Neuron (in vitro differentiated cells): ENCODE measurements around the gene ARHGAP10.

Experiments used
- H2AFZ ChIP-seq: one replicate; pipeline ENCODE4 v1.6.1; 2013; ENCODE audit warnings: low read depth, mild to moderate bottlenecking, inconsistent platforms, low read length, moderate library complexity
- H3K27me3 ChIP-seq: one replicate; pipeline ENCODE4 v1.6.1; 2013; ENCODE audit warnings: low read length; ENCODE audit not compliant: insufficient read depth
- H3K36me3 ChIP-seq: one replicate; pipeline ENCODE4 v1.6.1; 2013; ENCODE audit warnings: low read length; ENCODE audit not compliant: insufficient read depth
- H3K4me1 ChIP-seq: one replicate; pipeline ENCODE4 v1.6.1; 2013; ENCODE audit warnings: low read length; ENCODE audit not compliant: insufficient read depth
- H3K4me3 ChIP-seq: 2 replicates; pipeline ENCODE4 v1.5.1; 2013; ENCODE audit warnings: mild to moderate bottlenecking, low read length, moderate library complexity
- H3K9me3 ChIP-seq: one replicate; pipeline ENCODE4 v1.6.1; 2013; ENCODE audit warnings: low read length

The ARHGAP10 gene

DNA sequence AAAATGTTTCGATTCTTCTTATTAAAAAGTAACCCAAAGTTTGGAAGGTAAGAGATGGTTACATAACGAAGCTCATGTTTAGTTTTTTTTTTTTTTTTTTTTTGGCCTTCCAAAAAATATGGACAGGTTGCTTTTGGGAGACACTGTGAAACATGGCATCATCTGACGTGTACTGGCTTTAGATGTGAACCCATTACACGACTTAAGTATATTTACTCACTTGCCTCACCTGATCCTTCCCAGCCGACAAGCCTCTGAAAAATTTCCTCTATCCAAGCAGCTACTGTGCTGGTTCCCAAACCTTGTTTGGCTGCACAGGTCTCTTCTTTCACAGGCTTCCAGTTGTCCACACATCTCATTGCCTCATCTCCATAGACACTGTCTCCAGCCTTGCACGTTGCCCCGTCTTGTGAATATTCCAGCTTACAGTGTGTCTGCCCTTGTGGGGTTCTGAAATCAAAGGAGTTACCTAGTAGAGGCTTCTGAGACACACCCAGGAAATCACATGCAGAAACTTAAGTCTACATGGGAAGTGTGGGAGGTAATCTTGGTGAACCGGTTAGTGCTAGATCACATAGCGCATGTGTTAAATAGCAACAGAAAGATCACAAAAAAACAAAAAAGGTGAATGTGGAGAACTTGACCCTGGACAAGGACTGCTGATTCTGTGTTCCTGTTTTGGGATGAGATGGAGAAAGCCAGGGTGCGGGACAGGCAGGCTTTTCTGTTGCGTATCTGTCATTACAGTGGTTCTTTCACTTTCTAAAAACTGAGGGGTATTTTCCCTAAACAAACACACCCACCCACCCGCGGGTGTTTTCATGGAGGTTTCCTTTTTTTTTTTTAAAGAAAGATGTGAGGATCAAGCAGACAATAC is 328.6 kb downstream of the ARHGAP10 start:
- H3K9me3 ChIP-seq: no peaks in the 10 kb centered on the region
- no peak overlapping the region for H3K4me3 ChIP-seq
- no peak overlapping the region for H2AFZ ChIP-seq

DNA sequence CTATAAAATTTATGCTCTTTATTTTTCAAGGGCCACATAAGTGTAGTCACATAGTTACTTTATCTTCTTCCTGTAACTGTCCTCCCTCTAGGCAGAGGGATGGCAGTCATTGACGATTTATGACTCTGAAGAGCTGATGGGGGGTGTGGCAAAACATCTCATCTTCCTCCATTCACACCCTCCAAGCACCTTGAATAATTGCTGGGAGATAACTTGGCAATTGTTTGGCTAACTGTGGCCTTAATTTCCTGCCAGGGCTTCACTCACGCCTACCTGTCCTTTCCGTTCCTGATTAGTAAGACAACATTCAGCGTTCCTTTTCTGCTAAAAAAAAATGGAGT is 329.2 kb downstream of the ARHGAP10 start:
- H2AFZ ChIP-seq: no peak overlapping the region
- no peaks in the 10 kb centered on the region for H3K4me1 ChIP-seq
- no peak overlapping the region for H3K4me3 ChIP-seq
- H3K27me3 ChIP-seq: no peaks in the 10 kb centered on the region
- H3K9me3 ChIP-seq: no peaks in the 10 kb centered on the region
- H3K36me3 ChIP-seq: no peaks in the 10 kb centered on the region

More for the DNA sequence above, 328.6 kb downstream of the ARHGAP10 start:
- Histone ChIP-seq H3K4me1 (no peaks in the 10 kb centered on the region), H3K27me3 (no peaks in the 10 kb centered on the region), H3K36me3 (no peaks in the 10 kb centered on the region)

- no peaks in the 10 kb centered on the region for H3K9me3 ChIP-seq
- no peak overlapping the region for H3K4me3 ChIP-seq
- H3K4me1 ChIP-seq: no peaks in the 10 kb centered on the region
- H2AFZ ChIP-seq: no peak overlapping the region
- H3K36me3 ChIP-seq: no peaks in the 10 kb centered on the region
- no peaks in the 10 kb centered on the region for H3K27me3 ChIP-seq
These were observed 329.9 kb downstream of the ARHGAP10 start for GRCh38 chr4:148061795-148062194.

GRCh38 chr4:148062301-148062950 is 330.5 kb downstream of the ARHGAP10 start:
- Histone ChIP-seq H3K36me3 (no peaks in the 10 kb centered on the region), H3K27me3 (no peaks in the 10 kb centered on the region), H3K4me3 (no peak overlapping the region), H3K9me3 (no peaks in the 10 kb centered on the region), H3K4me1 (no peaks in the 10 kb centered on the region), H2AFZ (no peak overlapping the region)

GRCh38 chr4:148064451-148064850 is 332.6 kb downstream of the ARHGAP10 start:
- Histone ChIP-seq H3K9me3 (no peaks in the 10 kb centered on the region), H3K27me3 (no peaks in the 10 kb centered on the region), H3K36me3 (no peaks in the 10 kb centered on the region), H2AFZ (no peak overlapping the region), H3K4me3 (no peak overlapping the region), H3K4me1 (no peaks in the 10 kb centered on the region)

GRCh38 chr4:148065075-148065474 is 333.2 kb downstream of the ARHGAP10 start:
- Histone ChIP-seq H3K36me3 (no peaks in the 10 kb centered on the region), H3K4me3 (no peak overlapping the region), H3K27me3 (no peaks in the 10 kb centered on the region), H3K9me3 (no peaks in the 10 kb centered on the region), H3K4me1 (no peaks in the 10 kb centered on the region), H2AFZ (no peak overlapping the region)

GRCh38 chr4:148067301-148067916 is 335.5 kb downstream of the ARHGAP10 start:
- H3K36me3 ChIP-seq: no peaks in the 10 kb centered on the region
- H3K4me3 ChIP-seq: no peak overlapping the region
- H3K27me3 ChIP-seq: no peaks in the 10 kb centered on the region
- no peak overlapping the region for H2AFZ ChIP-seq
- no peaks in the 10 kb centered on the region for H3K9me3 ChIP-seq
- H3K4me1 ChIP-seq: no peaks in the 10 kb centered on the region

DNA sequence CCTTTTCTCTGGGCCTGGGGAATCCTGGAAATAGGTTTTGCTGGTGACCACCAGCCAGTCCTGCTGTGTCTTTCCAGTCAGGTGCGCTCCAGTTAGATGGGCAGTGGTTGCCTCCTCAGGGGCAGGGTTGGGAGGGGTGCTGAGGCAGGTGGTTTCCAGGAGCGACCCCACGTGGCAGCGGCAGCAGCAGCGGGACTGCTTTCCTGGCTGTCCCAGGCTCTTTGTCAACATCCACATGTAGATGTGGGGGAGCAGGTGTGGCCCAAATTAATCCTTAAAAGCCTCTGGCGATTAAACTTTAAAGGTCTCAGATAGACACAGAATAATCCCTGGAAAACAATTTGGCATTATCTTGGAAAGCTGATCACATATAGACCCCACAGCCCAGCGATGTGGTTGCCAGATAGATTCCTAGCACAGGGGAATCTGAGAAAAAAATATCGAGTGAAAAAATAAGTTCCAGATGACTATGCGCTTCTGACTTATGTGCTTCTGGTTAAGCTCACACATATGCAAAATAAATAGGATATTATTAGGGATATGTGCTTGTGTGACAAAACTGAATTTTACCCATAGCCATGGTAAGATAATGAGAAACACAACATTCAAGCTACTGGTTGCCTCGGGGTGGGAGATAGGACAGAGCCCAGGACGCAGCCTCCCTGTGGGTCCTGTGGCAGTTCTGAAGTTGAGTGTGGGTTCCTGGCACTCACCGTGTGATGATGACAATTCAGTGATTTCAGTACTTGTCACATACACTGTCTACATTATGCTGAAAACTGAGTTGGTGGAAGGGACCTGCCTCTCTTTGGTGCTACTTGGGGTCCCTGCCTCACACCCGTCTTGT is 336.4 kb downstream of the ARHGAP10 start:
- no peaks in the 10 kb centered on the region for H3K36me3 ChIP-seq
- H3K4me1 ChIP-seq: no peaks in the 10 kb centered on the region
- no peak overlapping the region for H2AFZ ChIP-seq
- H3K9me3 ChIP-seq: no peaks in the 10 kb centered on the region
- H3K4me3 ChIP-seq: no peak overlapping the region
- H3K27me3 ChIP-seq: no peaks in the 10 kb centered on the region

DNA sequence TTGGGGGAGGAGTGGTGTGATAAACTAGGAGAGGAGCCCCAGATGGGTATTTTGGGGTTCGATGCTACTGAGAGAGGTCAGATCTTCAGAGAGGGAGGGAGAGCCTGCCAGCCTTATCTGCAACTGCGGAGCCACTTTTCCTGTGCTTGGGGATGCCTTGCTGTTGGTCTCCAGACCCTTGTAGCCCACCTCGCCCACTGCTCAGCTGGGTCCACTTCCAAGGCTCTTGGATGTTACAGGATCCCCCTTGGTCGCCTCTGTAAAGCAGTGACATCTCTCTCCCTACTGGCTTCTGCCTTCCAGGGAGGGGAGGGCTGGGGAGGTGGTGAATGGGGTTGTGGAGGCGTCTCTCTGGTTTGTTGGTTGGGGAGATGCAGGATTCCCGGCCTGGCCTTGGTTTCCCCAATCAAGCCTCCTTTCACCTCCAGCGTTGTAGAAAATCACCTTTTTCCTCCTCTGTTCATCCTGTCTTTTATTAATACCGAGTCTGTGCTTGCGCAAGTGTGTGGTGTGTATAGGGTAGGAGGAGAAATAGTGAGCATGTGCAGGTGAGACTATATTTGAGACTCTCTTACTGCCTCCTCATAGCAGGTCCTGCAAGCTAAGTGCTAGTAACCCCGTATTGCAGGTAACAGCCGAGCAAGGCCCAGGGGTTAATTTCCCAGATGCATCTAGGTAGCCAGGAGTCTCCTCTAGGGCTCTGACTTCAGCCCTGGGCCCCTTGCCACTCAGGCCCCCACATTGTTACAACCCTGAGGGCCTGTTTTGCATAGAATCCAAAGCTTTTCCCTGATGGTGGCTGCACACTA is 337.4 kb downstream of the ARHGAP10 start:
- H3K27me3 ChIP-seq: no peaks in the 10 kb centered on the region
- no peaks in the 10 kb centered on the region for H3K4me1 ChIP-seq
- H3K36me3 ChIP-seq: no peaks in the 10 kb centered on the region
- H2AFZ ChIP-seq: no peak overlapping the region
- H3K9me3 ChIP-seq: no peaks in the 10 kb centered on the region
- H3K4me3 ChIP-seq: no peak overlapping the region

DNA sequence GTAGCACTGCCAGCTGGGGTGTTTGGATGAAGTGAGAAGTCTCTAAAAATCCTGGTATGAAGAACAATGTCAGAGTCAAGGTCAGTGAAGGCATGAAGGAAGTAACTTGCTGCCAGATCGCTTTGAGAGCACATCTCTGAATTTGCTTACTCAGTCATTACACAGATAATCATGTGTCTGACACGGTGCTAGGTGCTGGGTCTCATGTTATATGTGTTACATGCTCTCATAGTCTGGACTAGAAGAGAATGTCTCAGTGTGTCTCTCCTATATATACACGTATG is 337.9 kb downstream of the ARHGAP10 start:
- Histone ChIP-seq H3K4me3 (no peak overlapping the region), H3K9me3 (peaks cover 1% of the 10 kb centered on the region), H3K27me3 (no peaks in the 10 kb centered on the region), H2AFZ (no peak overlapping the region), H3K36me3 (no peaks in the 10 kb centered on the region), H3K4me1 (no peaks in the 10 kb centered on the region)

DNA sequence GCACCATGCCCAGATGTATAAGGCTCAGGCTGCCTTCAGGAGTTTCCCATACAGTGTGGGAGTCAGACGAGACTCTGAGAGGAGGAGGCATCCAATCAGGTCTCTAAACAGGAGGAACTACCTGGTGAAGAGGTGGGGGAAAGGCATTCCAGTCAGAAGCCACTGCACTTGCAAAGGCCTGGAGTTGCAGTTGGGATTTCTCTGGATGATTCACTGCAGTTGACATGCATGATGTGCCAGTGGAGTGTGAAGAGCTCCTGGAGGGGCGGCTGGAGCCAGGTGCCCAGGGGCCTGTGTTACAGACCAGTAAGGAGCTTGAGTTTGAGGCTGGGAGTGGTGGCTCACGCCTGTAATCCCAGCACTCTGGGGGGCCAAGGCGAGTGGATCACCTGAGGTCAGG is 339.1 kb downstream of the ARHGAP10 start:
- H3K9me3 ChIP-seq: peaks cover 1% of the 10 kb centered on the region
- no peak overlapping the region for H3K4me3 ChIP-seq
- H3K4me1 ChIP-seq: no peaks in the 10 kb centered on the region
- H3K36me3 ChIP-seq: no peaks in the 10 kb centered on the region
- H3K27me3 ChIP-seq: no peaks in the 10 kb centered on the region
- no peak overlapping the region for H2AFZ ChIP-seq

GRCh38 chr4:148072789-148073188 is 340.9 kb downstream of the ARHGAP10 start:
- Histone ChIP-seq H3K36me3 (no peaks in the 10 kb centered on the region), H3K4me1 (no peaks in the 10 kb centered on the region), H3K4me3 (no peak overlapping the region), H3K27me3 (no peaks in the 10 kb centered on the region), H3K9me3 (peaks cover 1% of the 10 kb centered on the region), H2AFZ (no peak overlapping the region)
